GM06990 (cell line): Measurements from ENCODE around the gene SUSD1.

ENCODE experiments used
- DNase-seq: peaks from one replicate; pipeline ENCODE4 v3.0.0-alpha.2; 2011; ENCODE audit not compliant: insufficient read length; ENCODE audit errors: extremely low read depth
- H3K27me3 ChIP-seq: replicated peaks from 2 replicates; pipeline ENCODE4 v1.6.0; 2011; ENCODE audit warnings: low read length; ENCODE audit not compliant: control insufficient read depth, insufficient read depth
- H3K36me3 ChIP-seq: 2 replicates; pipeline ENCODE4 v1.5.1; 2011; ENCODE audit warnings: low read length; ENCODE audit not compliant: control insufficient read depth, insufficient read depth
- H3K4me3 ChIP-seq: replicated peaks from 2 replicates; pipeline ENCODE4 v1.5.1; 2011; ENCODE audit warnings: low read depth, mild to moderate bottlenecking, control low read depth, low read length
- CTCF ChIP-seq: IDR thresholded peaks from 2 replicates; pipeline ENCODE4 v1.5.1; 2011; ENCODE audit warnings: low read length, control low read depth, mild to moderate bottlenecking, inconsistent platforms; ENCODE audit not compliant: insufficient read depth, poor library complexity, severe bottlenecking

SUSD1 gene

GRCh38 chr9:112170968-112171367, 4.1 kb downstream of the SUSD1 start:
- no peak for DNase-seq
- Histone ChIP-seq H3K4me3 (no peak overlapping the region), H3K36me3 (no peaks in the 10 kb centered on the region), H3K27me3 (no peaks in the 10 kb centered on the region)
- TF ChIP-seq CTCF = no peak

GRCh38 chr9:112170235-112170634, 4.9 kb downstream of the SUSD1 start:
- H3K4me3 ChIP-seq = no peak overlapping the region
- H3K27me3 ChIP-seq = no peaks in the 10 kb centered on the region
- H3K36me3 ChIP-seq = no peaks in the 10 kb centered on the region
- TF ChIP-seq CTCF = no peak
- no peak for DNase-seq

GRCh38 chr9:112169368-112169767, 5.7 kb downstream of the SUSD1 start:
- no peaks in the 10 kb centered on the region for H3K36me3 ChIP-seq
- DNase-seq = no peak
- TF ChIP-seq CTCF = no peak
- H3K27me3 ChIP-seq = no peaks in the 10 kb centered on the region
- H3K4me3 ChIP-seq = no peak overlapping the region

- no peak for TF ChIP-seq CTCF
- H3K36me3 ChIP-seq = no peaks in the 10 kb centered on the region
- no peak overlapping the region for H3K4me3 ChIP-seq
- no peak for DNase-seq
- H3K27me3 ChIP-seq = no peaks in the 10 kb centered on the region
These were observed 6.9 kb downstream of the SUSD1 start for GRCh38 chr9:112168197-112168596.

- Histone ChIP-seq H3K36me3 (no peaks in the 10 kb centered on the region), H3K27me3 (no peaks in the 10 kb centered on the region), H3K4me3 (no peak overlapping the region)
- DNase-seq = no peak
- no peak for TF ChIP-seq CTCF
These were observed 8.6 kb downstream of the SUSD1 start for GRCh38 chr9:112166176-112167140.
